Medulla oblongata (tissue), 1 donor: Measurements from ENCODE around the gene SDK1.
"Not testable (repeated sequence)": the region's sequence is repeated elsewhere in the genome, so short reads cannot be mapped to it uniquely, and the experiment has no call there.

Experiments used
- DNase-seq: peaks from one replicate; pipeline ENCODE4 v3.0.0-alpha.2; 2015; ENCODE audit errors: extremely low spot score

SDK1 gene

DNA sequence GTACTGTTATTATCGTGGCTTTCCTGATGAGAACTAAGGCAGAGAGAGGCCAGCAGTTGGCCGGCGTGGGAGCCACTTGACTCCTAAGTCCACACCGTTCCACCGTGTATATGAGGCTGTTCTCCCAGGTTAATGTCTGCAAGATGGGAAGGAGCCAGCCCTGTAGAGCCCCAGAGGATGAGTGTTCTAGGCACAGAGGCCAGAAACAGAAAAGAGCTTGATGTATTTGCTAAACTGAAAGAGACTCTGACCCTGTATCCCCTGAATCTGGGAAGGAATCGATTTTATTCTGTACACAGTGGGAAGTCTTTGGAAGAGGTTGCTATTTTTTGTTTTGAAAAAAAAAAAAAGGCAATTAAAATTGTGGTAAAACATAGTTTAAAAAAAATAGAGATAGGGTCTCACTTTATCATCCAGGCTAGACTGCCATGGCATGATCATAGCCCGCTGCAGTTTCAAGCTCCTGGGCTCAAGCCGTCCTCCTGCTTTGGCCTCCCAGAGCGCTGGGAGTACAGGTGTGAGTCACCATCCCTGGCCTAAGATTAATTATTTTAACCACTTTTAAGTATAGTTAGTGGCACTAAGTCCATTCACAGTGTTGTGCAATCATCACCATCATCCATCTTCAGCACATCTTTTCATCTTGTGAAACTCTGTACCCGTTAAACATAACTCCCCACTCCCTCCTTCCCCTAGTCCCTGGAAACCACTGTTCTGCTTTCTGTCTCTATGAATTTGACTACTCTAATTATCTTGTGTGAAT is 348.8 kb downstream of the SDK1 start:
- no peak for DNase-seq

GRCh38 chr7:3650844-3651243 is 349.8 kb downstream of the SDK1 start:
- no peak for DNase-seq

- DNase-seq = no peak
These were observed 354.6 kb downstream of the SDK1 start for GRCh38 chr7:3655635-3656034.

DNA sequence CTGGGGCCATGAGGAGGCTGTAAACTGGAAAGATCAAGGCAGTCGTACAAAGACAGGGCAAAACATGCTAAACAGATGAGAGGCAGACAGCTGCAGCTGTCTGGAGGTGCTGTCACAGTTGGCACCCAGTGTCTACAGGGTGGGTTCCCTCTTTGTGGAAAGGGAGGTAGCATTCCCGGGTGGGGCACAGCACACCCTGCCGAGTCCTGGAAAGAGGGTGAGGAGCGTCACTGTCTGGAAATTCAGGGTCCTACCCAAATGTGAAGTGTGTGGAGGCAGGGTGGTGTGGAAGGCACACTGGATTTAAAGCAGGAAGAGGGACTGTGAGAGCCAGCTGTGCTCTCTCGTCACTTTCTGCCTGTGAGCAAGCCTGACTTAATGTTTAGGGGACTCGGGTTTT is 356.2 kb downstream of the SDK1 start:
- no peak for DNase-seq

DNA sequence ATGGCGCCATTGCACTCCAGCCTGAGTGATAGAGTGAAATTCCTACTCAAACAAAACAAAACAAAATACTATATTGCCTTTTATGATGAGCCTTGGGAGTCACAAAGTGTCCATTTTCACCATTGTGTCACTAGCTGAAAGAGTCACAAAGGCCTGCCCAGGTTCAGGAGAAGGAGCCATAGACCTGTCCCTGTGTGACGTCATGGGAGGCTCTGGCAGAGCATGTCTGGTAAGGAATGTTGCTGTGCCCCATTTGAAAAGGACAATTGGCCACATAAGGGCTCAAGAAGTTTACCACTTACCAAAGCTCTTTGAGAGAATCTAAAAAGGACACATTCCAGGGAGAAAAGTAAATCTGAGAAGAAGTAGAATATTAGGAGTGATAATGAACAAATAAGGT is 367.7 kb downstream of the SDK1 start:
- no peak for DNase-seq

- DNase-seq = no peak
These were observed 369.8 kb downstream of the SDK1 start for GRCh38 chr7:3670898-3671297.

DNA sequence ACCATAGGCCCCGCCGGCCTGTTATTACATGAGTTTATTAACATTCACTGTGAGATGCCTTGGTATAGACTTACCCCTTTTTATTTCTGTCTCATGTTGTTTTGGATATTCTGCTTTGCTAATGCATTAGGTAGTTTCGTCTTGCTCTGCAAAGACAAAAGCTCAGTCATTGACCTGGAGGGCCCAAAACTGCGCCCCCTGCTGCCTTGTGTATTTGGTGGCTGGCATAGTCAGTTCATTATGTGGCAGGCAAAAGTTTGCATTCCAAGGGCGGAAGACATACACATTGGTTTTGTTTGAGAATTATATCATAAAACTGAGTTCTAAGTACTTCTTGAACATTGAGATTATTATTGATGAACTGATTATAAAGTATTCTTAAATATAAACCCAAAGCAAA is 372.5 kb downstream of the SDK1 start:
- peak; percentile 49 for DNase-seq

GRCh38 chr7:3678314-3678810 is 377.3 kb downstream of the SDK1 start:
- DNase-seq = no peak

GRCh38 chr7:3682028-3682710 is 381.1 kb downstream of the SDK1 start:
- DNase-seq = peak; percentile 7

GRCh38 chr7:3683546-3684539 is 382.8 kb downstream of the SDK1 start:
- DNase-seq = no peak

DNA sequence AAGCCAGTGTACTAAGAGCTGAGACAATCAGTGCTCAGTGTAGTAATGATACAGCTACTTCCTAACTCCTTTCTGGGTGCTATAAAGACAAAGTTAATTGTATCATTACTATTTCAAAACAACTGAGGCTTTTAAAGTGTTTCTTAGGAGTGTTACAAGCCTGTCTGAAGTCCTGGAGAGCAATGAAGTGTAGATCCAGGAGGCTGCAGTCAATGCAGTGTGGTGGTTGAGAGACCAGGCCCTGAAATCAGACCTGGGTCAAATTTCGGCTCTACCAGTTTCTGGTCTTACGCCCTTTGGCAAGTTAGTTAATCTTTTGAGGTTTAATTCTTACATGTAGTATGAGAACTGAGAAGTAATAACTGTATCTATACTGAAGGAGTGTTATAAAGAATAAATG is 387.0 kb downstream of the SDK1 start:
- no peak for DNase-seq

DNA sequence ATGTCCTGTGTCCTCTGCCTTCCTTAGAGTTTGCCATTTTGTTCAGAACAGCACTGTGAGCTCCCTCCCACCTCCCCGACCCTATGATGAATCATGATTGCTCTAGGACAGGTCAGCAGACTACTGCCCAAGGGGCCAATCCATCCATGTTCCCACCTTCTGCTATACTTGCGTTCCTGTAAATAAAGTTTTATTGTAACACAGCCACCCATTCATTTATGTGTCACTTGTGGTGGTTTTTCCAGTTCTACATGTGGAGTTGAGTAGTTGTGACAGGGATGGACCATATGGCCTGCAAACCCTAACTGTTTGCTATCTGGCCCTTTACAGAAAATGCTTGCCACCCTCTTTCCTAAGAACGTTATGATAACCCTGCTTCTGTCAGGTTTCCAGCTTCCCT is 387.8 kb downstream of the SDK1 start:
- no peak for DNase-seq

DNA sequence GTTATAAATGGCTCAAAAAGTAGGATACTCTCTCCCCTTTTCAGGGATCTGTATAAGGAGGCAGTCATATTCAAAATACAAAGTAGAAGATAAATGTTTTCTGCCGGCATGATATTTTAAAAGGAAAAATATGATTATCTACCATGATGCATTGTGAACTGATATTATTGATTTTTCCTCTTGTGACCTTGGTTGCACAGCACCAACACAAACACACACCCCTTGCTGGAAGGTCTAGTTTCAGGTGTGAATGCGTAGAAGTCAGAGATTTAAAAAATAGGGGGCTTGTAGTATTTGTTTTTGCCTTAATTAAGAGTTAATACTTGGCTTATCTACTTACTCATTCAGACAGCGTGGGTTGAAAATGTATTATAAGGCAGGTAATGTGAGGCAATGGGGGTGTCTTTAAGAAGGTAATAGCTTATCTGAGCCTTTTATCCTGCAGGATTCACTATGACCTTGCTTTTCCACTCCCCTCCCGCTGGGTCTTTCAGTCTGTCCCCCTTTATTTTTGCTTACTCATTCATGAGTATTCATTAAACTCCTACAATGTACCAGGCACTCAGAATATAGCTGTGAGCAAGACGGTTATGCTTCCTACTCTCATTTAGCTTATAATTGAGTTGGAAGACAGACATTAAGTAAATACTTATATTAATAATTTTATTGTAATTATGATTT is 390.6 kb downstream of the SDK1 start:
- no peak for DNase-seq

DNA sequence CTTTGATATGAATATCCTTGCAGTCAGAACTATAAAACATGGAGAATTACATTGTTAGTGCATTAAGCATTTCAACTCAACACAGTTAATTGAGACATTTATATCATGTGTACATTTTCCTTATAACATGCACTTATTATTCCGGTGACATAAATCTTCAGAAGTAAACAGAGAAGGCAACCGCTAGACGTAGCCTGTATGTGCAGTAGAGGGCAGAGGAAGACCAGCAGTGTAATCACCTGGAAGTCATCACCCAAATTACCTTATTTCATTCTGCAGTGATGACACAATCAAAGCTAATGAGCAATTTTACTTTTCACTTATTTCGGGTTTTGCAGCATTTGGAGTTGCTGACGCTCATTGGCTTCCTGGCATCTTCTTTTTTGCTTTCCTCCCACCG is 394.6 kb downstream of the SDK1 start:
- peak; percentile 7 for DNase-seq

DNA sequence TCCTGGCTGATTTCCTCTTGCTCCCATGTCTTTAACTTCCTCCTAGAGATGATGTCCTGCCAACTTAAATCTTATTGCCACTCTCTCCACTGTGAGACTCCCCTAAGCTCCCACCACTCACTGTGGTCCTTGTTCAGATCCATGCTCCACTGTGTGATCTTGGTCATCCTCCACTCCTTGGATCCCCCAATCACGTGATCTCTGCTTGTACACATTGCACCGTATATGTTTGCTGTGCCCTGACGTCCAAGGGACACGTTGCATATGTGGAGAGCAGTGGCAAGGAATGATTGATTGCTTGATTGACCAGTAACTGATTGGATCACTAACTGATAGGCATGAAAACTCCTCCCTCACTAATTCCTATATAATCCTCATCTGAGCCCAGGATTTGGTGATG is 395.1 kb downstream of the SDK1 start:
- no peak for DNase-seq

DNA sequence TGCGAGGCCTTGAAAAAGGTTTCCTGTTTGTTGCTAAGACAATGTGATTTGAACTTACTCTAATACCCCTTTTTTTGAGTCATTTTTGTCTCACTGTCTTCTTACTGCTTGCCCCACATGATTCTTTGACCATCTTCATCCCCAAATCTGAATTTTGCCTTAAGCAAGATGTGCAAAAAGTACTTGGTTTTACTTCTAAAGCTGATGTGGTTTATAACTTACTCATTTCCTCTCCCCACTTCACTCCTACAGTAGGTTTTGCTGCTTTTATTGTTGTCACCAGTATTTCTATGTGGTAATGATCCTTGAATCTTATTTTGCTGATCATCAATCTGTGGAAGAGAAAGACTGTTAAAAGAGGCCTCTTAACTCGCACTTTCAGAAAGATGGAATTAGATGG is 396.4 kb downstream of the SDK1 start:
- DNase-seq = no peak

DNA sequence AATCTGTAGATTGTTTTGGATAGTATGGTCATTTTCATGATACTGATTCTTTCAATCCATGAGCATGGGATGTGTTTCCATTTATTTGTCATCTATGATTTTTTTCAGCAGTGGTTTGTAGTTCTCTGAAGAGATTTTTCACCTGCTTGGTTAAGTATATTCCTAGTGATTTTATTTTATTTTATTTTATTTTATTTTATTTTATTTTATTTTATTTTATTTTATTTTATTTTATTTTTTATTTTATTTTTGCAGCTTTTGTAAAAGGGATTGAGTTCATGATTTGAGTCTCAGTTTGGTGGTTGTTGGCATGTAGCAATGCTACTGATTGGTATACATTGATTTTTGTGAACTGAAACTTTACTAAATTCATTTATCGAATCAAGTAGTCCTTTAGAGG is 404.2 kb downstream of the SDK1 start:
- no peak for DNase-seq

DNA sequence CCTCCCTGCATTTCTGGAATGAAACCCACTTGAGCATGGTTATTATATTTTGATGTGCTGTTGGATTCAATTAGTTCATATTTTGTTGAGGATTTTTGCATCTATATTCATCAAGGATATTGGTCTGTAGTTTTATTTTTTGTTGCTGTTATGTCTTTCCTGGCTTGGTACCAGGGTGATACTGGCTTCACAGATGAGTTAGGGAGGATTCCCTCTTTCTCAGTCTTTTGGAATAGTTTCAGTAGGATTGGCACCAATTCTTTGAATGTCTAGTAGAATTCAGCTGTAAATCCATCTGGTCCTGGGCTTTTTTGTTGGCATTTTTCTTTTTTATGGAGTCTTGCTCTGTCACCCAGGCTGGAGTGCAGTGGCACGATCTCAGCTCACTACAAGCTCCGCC is 405.0 kb downstream of the SDK1 start:
- DNase-seq = not testable (repeated sequence)

DNA sequence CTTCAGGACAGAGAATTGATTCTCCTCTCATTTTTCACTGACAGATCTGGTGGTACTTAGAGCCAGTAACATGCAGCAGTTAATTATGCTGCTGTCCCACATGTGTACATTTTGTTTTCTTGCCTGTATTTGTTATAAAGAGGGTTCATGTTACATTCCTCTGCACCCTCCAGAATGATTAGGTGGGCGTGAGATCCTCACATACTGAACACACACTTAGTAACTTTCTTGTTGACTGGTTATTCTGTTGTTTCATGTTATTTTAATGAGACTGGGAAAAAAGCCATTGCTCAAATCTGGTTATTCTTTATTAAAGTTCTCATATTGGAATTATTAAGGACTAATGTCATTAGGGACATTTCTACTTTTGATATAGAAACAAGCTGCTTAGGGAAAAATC is 409.1 kb downstream of the SDK1 start:
- DNase-seq = no peak

DNA sequence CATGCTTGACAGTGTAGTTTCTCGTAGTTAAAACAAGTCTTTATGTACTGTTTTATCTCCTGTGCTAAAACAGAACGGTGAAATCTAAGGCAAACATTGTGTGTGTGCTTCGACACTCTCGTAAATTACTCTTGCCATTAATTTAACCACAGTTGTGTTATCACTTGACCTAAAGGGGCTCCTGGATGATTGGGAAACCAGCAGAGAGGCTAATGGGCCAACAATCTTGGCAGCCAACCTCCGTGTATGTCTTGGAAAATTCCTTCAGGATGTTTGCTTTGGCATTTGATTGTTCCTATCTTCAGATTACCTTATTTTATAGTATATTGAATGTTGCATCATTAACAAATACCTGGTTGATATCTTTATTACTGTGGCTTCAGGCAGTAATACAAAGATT is 409.5 kb downstream of the SDK1 start:
- no peak for DNase-seq

DNA sequence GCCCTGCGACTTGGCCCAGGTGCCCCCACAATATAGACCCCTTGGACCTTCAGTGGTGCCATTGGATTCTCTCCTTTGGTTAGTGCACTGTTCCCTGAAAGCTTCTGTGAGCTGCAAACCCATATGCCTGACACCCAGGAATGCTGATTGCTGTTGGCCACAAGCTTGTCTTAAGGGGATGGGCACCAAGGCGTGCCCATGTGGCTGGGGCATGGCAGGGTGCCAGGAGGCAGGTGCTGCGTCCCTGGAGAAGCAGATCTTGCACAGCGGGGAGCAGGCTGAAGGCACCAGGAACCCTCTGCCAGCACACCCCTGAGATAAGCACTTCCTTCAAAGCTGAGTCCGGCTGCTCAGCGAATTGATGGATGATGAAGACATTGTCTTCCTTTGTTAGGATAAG is 411.8 kb downstream of the SDK1 start:
- no peak for DNase-seq

- no peak for DNase-seq
These were observed 420.4 kb downstream of the SDK1 start for GRCh38 chr7:3721422-3721821.
